K562 (cell line): ENCODE measurements around the gene LRP1B. TPM values are rescaled to one million over a fixed set of nuclear protein-coding genes. Genes with fewer than 3 reads are reported as not detected.

Experiments used
- ATAC-seq: fragments of 200-7000 bp; cut with Tn5 transposase; 3 replicates; pipeline ENCODE4 v1.9.1; 2020; ENCODE audit warnings: moderate library complexity
- BruUV-seq: library from RNA; stranded (reverse); fragments of 400-500 nt; replicated peaks from 2 replicates; lab custom pipeline; 2021; lab: Mats Ljungman, UMichigan
- CTCF ChIA-PET: fragments of 300-600 bp; formaldehyde crosslinking; extraction: SDS; loops from one replicate; lab custom pipeline; 2021; ENCODE audit warnings: low intra/inter-chr PET ratio; lab: Yijun Ruan, JAX
- POLR2A ChIA-PET: fragments of 300-600, 350-650 bp; sonication (Branson Sonifier 250); formaldehyde crosslinking; extraction: SDS; loops from one replicate; lab custom pipeline; 2021; ENCODE audit warnings: antibody characterized with exemption, inconsistent platforms; lab: Yijun Ruan, JAX
- DNase-seq, 4 experiments: peaks; one replicate each; pipeline versions ENCODE4 v3.0.0 to v3.0.0-alpha.2; 2011 to 2018; ENCODE audit warnings: low spot score in 3 of 4, mixed read lengths in 3 of 4; ENCODE audit errors: extremely low read depth in 1 of 4
- FAIRE-seq: peaks from 2 replicates; lab custom pipeline; 2011; peaks lifted over from hg19 to GRCh38; lab: Jason Lieb, UNC
- H2AFZ ChIP-seq: 2 replicates; pipeline ENCODE4 v1.6.0; 2011; ENCODE audit warnings: low read depth, low read length, control low read depth, inconsistent platforms
- H3K27ac ChIP-seq: fragments of 200-600 bp; 3 replicates; pipeline ENCODE4 v1.8.0; 2011; ENCODE audit warnings: low read depth, mild to moderate bottlenecking, control low read depth, inconsistent platforms, low read length, moderate library complexity, mixed read lengths; ENCODE audit errors: extremely low read depth
- H3K27me3 ChIP-seq, 2 experiments: fragments of 300-600 bp in 1 of 2; 2 replicates in 1 of 2; 3 replicates in 1 of 2; pipeline versions ENCODE4 v1.6.0 to v1.8.0; 2011; ENCODE audit warnings: inconsistent platforms in 2 of 2, low read length in 2 of 2, mild to moderate bottlenecking in 1 of 2, mixed read lengths in 1 of 2, moderate library complexity in 1 of 2; ENCODE audit not compliant: control insufficient read depth in 2 of 2, insufficient read depth in 2 of 2
- H3K36me3 ChIP-seq: fragments of 300-600 bp; 3 replicates; pipeline ENCODE4 v1.8.0; 2011; ENCODE audit warnings: mild to moderate bottlenecking, low read length, inconsistent platforms; ENCODE audit not compliant: control insufficient read depth, insufficient read depth
- H3K4me1 ChIP-seq, 2 experiments: fragments of 200-600 bp in 1 of 2; replicated peaks in 1 of 2; 2 replicates in 1 of 2; 3 replicates in 1 of 2; pipeline versions ENCODE4 v1.5.1 to v1.8.0; 2011; ENCODE audit warnings: inconsistent platforms in 2 of 2, low read length in 2 of 2, mild to moderate bottlenecking in 1 of 2, mixed read lengths in 1 of 2, moderate library complexity in 1 of 2; ENCODE audit not compliant: control insufficient read depth in 2 of 2, insufficient read depth in 2 of 2
- H3K4me2 ChIP-seq: 2 replicates; pipeline ENCODE4 v1.6.1; 2011; ENCODE audit warnings: low read length, control low read depth, inconsistent platforms, mixed read lengths; ENCODE audit not compliant: insufficient read depth
- H3K4me3 ChIP-seq: fragments of 200-600 bp; sonication (generic), shearing (Covaris generic); 2 replicates; pipeline ENCODE4 v1.5.1; 2016; ENCODE audit warnings: control low read depth, inconsistent platforms
- H3K79me2 ChIP-seq: fragments of 200-600 bp; 3 replicates; pipeline ENCODE4 v1.8.0; 2011; ENCODE audit warnings: low read length, inconsistent platforms; ENCODE audit not compliant: control insufficient read depth, insufficient read depth
- H3K9ac ChIP-seq, 2 experiments: 2 replicates each; pipeline versions ENCODE4 v1.6.0 to v1.6.1; 2011; ENCODE audit warnings: low read depth in 2 of 2, low read length in 2 of 2, control low read depth in 1 of 2, inconsistent platforms in 1 of 2, mild to moderate bottlenecking in 1 of 2, mixed read lengths in 1 of 2; ENCODE audit not compliant: insufficient read depth in 1 of 2
- H3K9me1 ChIP-seq: one replicate; pipeline ENCODE4 v1.6.0; 2011; ENCODE audit warnings: inconsistent platforms, mild to moderate bottlenecking, low read length, moderate library complexity; ENCODE audit not compliant: control insufficient read depth, insufficient read depth
- H3K9me3 ChIP-seq: replicated peaks from 2 replicates; pipeline ENCODE4 v1.5.1; 2011; ENCODE audit warnings: low read depth, low read length, inconsistent platforms; ENCODE audit not compliant: control insufficient read depth, insufficient read depth
- H4K20me1 ChIP-seq: replicated peaks from 2 replicates; pipeline ENCODE4 v1.6.1; 2011; ENCODE audit warnings: low read length, inconsistent platforms, mixed read lengths; ENCODE audit not compliant: control insufficient read depth, insufficient read depth
- BRF1 ChIP-seq: IDR thresholded peaks from 3 replicates; pipeline ENCODE4 v1.6.1; 2011; ENCODE audit warnings: borderline replicate concordance, mild to moderate bottlenecking; ENCODE audit not compliant: insufficient read length; ENCODE audit errors: extremely low read depth
- C11orf30 ChIP-seq: fragments of 450-650 bp; IDR thresholded peaks from 2 replicates; pipeline ENCODE4 v1.6.1; 2016; ENCODE audit warnings: low read depth, mild to moderate bottlenecking
- CBX1 ChIP-seq: sonication (generic); IDR thresholded peaks from 2 replicates; pipeline ENCODE4 v1.6.1; 2016; ENCODE audit warnings: antibody characterized with exemption, low read depth, mild to moderate bottlenecking
- ETS2 ChIP-seq: IDR thresholded peaks from 2 replicates; pipeline ENCODE4 v1.6.1; 2016; ENCODE audit warnings: borderline replicate concordance, missing genetic modification characterization, mild to moderate bottlenecking, moderate library complexity, missing compliant biosample characterization; ENCODE audit not compliant: poor library complexity, severe bottlenecking
- HBP1 ChIP-seq: fragments of 450-650 bp; formaldehyde crosslinking; IDR thresholded peaks from 2 replicates; pipeline ENCODE4 v1.4.0; 2022; ENCODE audit warnings: missing genetic modification characterization
- KDM1A ChIP-seq, 2 experiments: fragments of 450-650 bp; IDR thresholded peaks; 2 replicates each; pipeline ENCODE4 v1.6.1; 2016; ENCODE audit warnings: mild to moderate bottlenecking in 2 of 2
- RAD51 ChIP-seq: fragments of 450-650 bp; IDR thresholded peaks from 2 replicates; pipeline ENCODE4 v1.7.1; 2016; ENCODE audit warnings: low read depth, mild to moderate bottlenecking, borderline replicate concordance
- SP1 ChIP-seq: sonication (generic); formaldehyde crosslinking; IDR thresholded peaks from 2 replicates; pipeline ENCODE4 v1.8.1; 2022; ENCODE audit warnings: mild to moderate bottlenecking, missing genetic modification reagents
- SUPT5H ChIP-seq: fragments of 450-650 bp; IDR thresholded peaks from 2 replicates; pipeline ENCODE4 v1.6.1; 2016
- TGIF2 ChIP-seq: sonication (generic); formaldehyde crosslinking; IDR thresholded peaks from 2 replicates; pipeline ENCODE4 v1.8.1; 2022; ENCODE audit warnings: mild to moderate bottlenecking, missing genetic modification reagents, moderate library complexity
- ZNF121 ChIP-seq: sonication (generic); formaldehyde crosslinking; conservative IDR thresholded peaks from 2 replicates; pipeline ENCODE4 v1.8.0; 2022; ENCODE audit warnings: missing genetic modification reagents
- ZNF174 ChIP-seq: fragments of 250-450 bp; sonication (Bioruptor Pico); IDR thresholded peaks from 2 replicates; pipeline ENCODE4 v1.4.0; 2020; ENCODE audit warnings: mild to moderate bottlenecking
- ZNF224 ChIP-seq: sonication (generic); formaldehyde crosslinking; IDR thresholded peaks from 2 replicates; pipeline ENCODE4 v1.8.0; 2022; ENCODE audit warnings: mild to moderate bottlenecking, missing genetic modification reagents
- ZNF253 ChIP-seq: fragments of 250-450 bp; sonication (Bioruptor Pico); conservative IDR thresholded peaks from 2 replicates; pipeline ENCODE4 v1.6.1; 2021; ENCODE audit warnings: mild to moderate bottlenecking
- ZNF584 ChIP-seq: fragments of 200-800 bp; sonication (Bioruptor generic); IDR thresholded peaks from 2 replicates; pipeline ENCODE4 v1.6.1; 2016; ENCODE audit warnings: low read depth, mild to moderate bottlenecking, missing genetic modification characterization, missing compliant biosample characterization
- WGBS: fragments of 100-300 bp; shearing (Covaris generic); methylation state at CpG from one replicate; pipeline ENCODE4 v1.1.6; 2016; ENCODE audit warnings: low coverage, mixed read lengths; ENCODE audit not compliant: insufficient coverage; ENCODE audit errors: missing lambda C conversion rate; 5-methylcytosine and 5-hydroxymethylcytosine counted together
- in situ Hi-C: fragments of 300-500 bp; cut with MboI; formaldehyde crosslinking; loops from 4 replicates; pipeline ENCODE4 v1.15.0; 2018; ENCODE audit warnings: inconsistent platforms, mixed read lengths
- intact Hi-C: fragments of 100-400 bp; cut with micrococcal nuclease; formaldehyde crosslinking; loops from 2 replicates; pipeline ENCODE4 v1.14.2; 2022
- polyA plus RNA-seq, 8 experiments: library from polyadenylated mRNA; depleted of rRNA in 4 of 8; stranded (reverse) in 5 of 8; unstranded in 3 of 8; fragments of >200 nt; fragmentation: Nextera tagmentation in 2 of 8; fragmentation: Illumina TruSeq in 1 of 8; extraction: Ambion mirVana in 2 of 8; extraction: Trizol in 1 of 8; gene quantifications; 2 replicates each; pipeline versions ENCODE4 v1.2.1 to v1.2.3, GENCODE V29; 2011 to 2014; ENCODE audit warnings: inconsistent platforms in 1 of 8, missing spikeins in 1 of 8
- total RNA-seq, 7 experiments: library from RNA; depleted of rRNA in 6 of 7; stranded (reverse); fragments of >200 nt in 6 of 7; fragmentation: Illumina TruSeq in 2 of 7; extraction: Trizol in 2 of 7; gene quantifications; 2 replicates each; pipeline versions ENCODE4 v1.2.1 to v1.2.3, GENCODE V29; 2011 to 2021; ENCODE audit warnings: low replicate concordance in 1 of 7

Gene LRP1B
- total and polyA plus RNA-seq, 9 of the 15 experiments (the other 6 are each of a cell fraction or from before 2014, with no cell fraction given), result not detected

DNA sequence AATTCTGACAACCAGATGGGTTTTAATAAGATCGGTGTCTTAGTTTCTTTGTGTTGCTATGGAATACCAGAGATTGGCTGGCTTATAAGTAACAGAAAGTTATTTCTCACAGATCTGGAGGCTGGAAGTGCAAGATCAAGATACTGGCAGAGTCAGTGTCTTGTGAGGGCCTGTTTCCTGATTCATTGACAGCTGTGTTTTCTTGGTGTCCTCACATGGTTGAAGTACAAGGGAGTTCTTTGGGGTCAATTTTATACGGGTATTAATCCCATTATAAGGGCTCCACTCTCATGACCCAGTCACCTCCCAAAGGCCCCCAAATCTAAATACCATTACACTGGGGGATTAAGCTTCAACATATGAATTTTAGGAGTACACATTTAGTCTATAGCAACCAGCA, 421.1 kb downstream of the LRP1B start:
- H3K79me2 ChIP-seq, result no peaks in the 10 kb centered on the region
- no peaks in the 10 kb centered on the region for H4K20me1 ChIP-seq
- TF ChIP-seq CBX1 (no peak), TGIF2 (CRISPR knock-in tag) (no peak), ZNF224 (CRISPR knock-in tag) (no peak), ETS2 (tag) (no peak), ZNF121 (CRISPR knock-in tag) (no peak), ZNF584 (CRISPR knock-in tag) (no peak), SP1 (no peak), SUPT5H (no peak), ZNF174 (no peak), HBP1 (CRISPR knock-in tag) (no peak), RAD51 (no peak), ZNF253 (CRISPR knock-in tag) (no peak), C11orf30 (no peak), KDM1A (IDR thresholded peaks at IDR 0.05) (no peak), BRF1 (no peak)
- TF ChIP-seq, all 486 proteins: peak for 0
- intact Hi-C loops (no loop called here), in situ Hi-C loops (no loop called here)
- no peak overlapping the region for H3K27ac ChIP-seq
- no peak overlapping the region for H3K4me2 ChIP-seq
- H3K4me1 ChIP-seq, result no peaks in the 10 kb centered on the region
- CTCF ChIA-PET, result no interaction called here
- no peaks in the 10 kb centered on the region; the same call in 1 of the 2 replicates for H3K9me3 ChIP-seq
- no peaks in the 10 kb centered on the region for H3K27me3 ChIP-seq
- POLR2A ChIA-PET, result no interaction called here
- H3K36me3 ChIP-seq, result no peaks in the 10 kb centered on the region
- FAIRE-seq, result no peak
- no peak for ATAC-seq
- no peak for DNase-seq
- BruUV-seq, result no TSS peak
- H3K4me3 ChIP-seq, result no peak overlapping the region
- 0% methylated on average over 2 of the region's 2 CpGs for WGBS
- no peak overlapping the region for H2AFZ ChIP-seq
- H3K9me1 ChIP-seq, result no peaks in the 10 kb centered on the region
- no peak overlapping the region for H3K9ac ChIP-seq
